Fibroblast of lung (primary cell): ENCODE results near the gene ECPAS. TPM values are rescaled to one million over a fixed set of nuclear protein-coding genes. Genes with fewer than 3 reads are reported as not detected.
"Not testable (repeated sequence)": the region's sequence is repeated elsewhere in the genome, so short reads cannot be mapped to it uniquely, and the experiment has no call there.

Experiments
- DNase-seq, 2 donors: peaks; one replicate each; pipeline versions ENCODE4 v3.0.0 to v3.0.0-alpha.2; 2010; ENCODE audit warnings: low read depth in 2 of 2
- H2AFZ ChIP-seq: 2 replicates; pipeline ENCODE4 v1.5.1; 2012; ENCODE audit warnings: low read length, control low read depth, inconsistent platforms
- H3K27ac ChIP-seq: 2 replicates; pipeline ENCODE4 v1.5.1; 2011; ENCODE audit warnings: low read length, control low read depth; ENCODE audit not compliant: insufficient read depth
- H3K27me3 ChIP-seq: 2 replicates; pipeline ENCODE4 v1.5.1; 2011; ENCODE audit warnings: mild to moderate bottlenecking, low read length; ENCODE audit not compliant: control insufficient read depth, insufficient read depth
- H3K36me3 ChIP-seq: 2 replicates; pipeline ENCODE4 v1.5.1; 2011; ENCODE audit warnings: low read length; ENCODE audit not compliant: control insufficient read depth, insufficient read depth
- H3K4me1 ChIP-seq: 2 replicates; pipeline ENCODE4 v1.5.1; 2011; ENCODE audit warnings: low read length; ENCODE audit not compliant: control insufficient read depth, insufficient read depth; ENCODE audit errors: extremely low read depth
- H3K4me2 ChIP-seq: 2 replicates; pipeline ENCODE4 v1.5.1; 2011; ENCODE audit warnings: low read length, control low read depth; ENCODE audit not compliant: insufficient read depth; ENCODE audit errors: extremely low read depth
- H3K4me3 ChIP-seq, 4 experiments: fragments of 200-600 bp in 1 of 4; sonication (generic) in 1 of 4; replicated peaks in 1 of 4; 2 replicates each; pipeline ENCODE4 v1.5.1; 2011 to 2016; ENCODE audit warnings: low read length in 4 of 4, low read depth in 3 of 4, mild to moderate bottlenecking in 3 of 4, control low read depth in 2 of 4, inconsistent platforms in 1 of 4, mixed read lengths in 1 of 4; ENCODE audit not compliant: insufficient read depth in 1 of 4; ENCODE audit errors: control extremely low read depth in 1 of 4
- H3K79me2 ChIP-seq: 2 replicates; pipeline ENCODE4 v1.5.1; 2012; ENCODE audit warnings: mild to moderate bottlenecking, low read length, inconsistent platforms; ENCODE audit not compliant: control insufficient read depth, insufficient read depth
- H3K9ac ChIP-seq: 2 replicates; pipeline ENCODE4 v1.5.1; 2011; ENCODE audit warnings: mild to moderate bottlenecking, low read length, control low read depth; ENCODE audit not compliant: insufficient read depth
- H3K9me3 ChIP-seq: 2 replicates; pipeline ENCODE4 v1.5.1; 2012; ENCODE audit warnings: low read depth, low read length; ENCODE audit not compliant: control insufficient read depth, insufficient read depth
- H4K20me1 ChIP-seq: 2 replicates; pipeline ENCODE4 v1.5.1; 2011; ENCODE audit warnings: low read length; ENCODE audit not compliant: control insufficient read depth, insufficient read depth; ENCODE audit errors: extremely low read depth
- EZH2 ChIP-seq: IDR thresholded peaks from 2 replicates; pipeline ENCODE4 v1.5.1; 2012; ENCODE audit warnings: low read length, control low read depth, mild to moderate bottlenecking; ENCODE audit errors: missing control alignments
- polyA plus RNA-seq, 2 donors: library from polyadenylated mRNA; depleted of rRNA in 1 of 2; stranded (reverse) in 1 of 2; unstranded in 1 of 2; fragments of >200 nt; gene quantifications; 2 replicates each; pipeline ENCODE4 v1.2.1, GENCODE V29; 2011 to 2012; ENCODE audit warnings: missing spikeins in 1 of 2
- total RNA-seq: library from RNA; depleted of rRNA; stranded (reverse); fragments of >200 nt; gene quantifications from 2 replicates; pipeline ENCODE4 v1.2.1, GENCODE V29; 2014
- TF ChIP-seq, protein P1 (sequence below), 2 donors: IDR thresholded peaks in 1 of 2; conservative IDR thresholded peaks in 1 of 2; 1 replicate in 1 of 2; 2 replicates in 1 of 2; pipeline ENCODE4 v1.5.1; 2011 to 2012; ENCODE audit warnings: low read length in 2 of 2, control low read depth in 1 of 2, inconsistent platforms in 1 of 2, low read depth in 1 of 2, mild to moderate bottlenecking in 1 of 2

ECPAS gene
- total and polyA plus RNA-seq, 2 donors (not counting 1 experiment from before 2014, with no cell fraction given): 42.9 to 140 TPM

DNA sequence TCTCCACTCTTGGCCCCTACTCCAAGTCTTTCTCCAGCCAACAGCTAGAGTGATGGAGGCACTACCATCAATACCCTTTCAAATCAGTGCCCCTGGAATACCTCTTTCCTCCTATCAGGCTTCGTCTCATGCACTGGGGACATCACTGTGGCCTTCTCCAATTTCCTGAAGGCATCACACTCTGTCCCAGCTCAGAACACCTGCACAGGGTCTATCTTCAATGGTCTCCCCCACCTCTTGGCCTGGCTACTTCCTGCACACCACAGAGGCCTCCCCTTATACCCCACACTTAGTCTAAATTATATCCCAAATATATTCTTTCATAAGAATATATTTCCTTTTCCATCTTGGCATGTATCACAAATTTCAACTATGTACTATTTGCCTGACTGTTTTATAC is 34.5 kb downstream of the ECPAS start:
- Histone ChIP-seq H3K27ac (no peak overlapping the region), H3K9me3 (no peaks in the 10 kb centered on the region), H3K4me2 (no peak overlapping the region), H3K4me3 (no peak overlapping the region), H4K20me1 (no peaks in the 10 kb centered on the region), H3K36me3 (peaks cover 2% of the 10 kb centered on the region), H3K79me2 (peaks cover 27% of the 10 kb centered on the region), H3K9ac (no peak overlapping the region), H2AFZ (no peak overlapping the region), H3K27me3 (no peaks in the 10 kb centered on the region), H3K4me1 (no peaks in the 10 kb centered on the region)
- no peak for DNase-seq
- no peak for TF ChIP-seq EZH2
- TF ChIP-seq, protein P1, sequence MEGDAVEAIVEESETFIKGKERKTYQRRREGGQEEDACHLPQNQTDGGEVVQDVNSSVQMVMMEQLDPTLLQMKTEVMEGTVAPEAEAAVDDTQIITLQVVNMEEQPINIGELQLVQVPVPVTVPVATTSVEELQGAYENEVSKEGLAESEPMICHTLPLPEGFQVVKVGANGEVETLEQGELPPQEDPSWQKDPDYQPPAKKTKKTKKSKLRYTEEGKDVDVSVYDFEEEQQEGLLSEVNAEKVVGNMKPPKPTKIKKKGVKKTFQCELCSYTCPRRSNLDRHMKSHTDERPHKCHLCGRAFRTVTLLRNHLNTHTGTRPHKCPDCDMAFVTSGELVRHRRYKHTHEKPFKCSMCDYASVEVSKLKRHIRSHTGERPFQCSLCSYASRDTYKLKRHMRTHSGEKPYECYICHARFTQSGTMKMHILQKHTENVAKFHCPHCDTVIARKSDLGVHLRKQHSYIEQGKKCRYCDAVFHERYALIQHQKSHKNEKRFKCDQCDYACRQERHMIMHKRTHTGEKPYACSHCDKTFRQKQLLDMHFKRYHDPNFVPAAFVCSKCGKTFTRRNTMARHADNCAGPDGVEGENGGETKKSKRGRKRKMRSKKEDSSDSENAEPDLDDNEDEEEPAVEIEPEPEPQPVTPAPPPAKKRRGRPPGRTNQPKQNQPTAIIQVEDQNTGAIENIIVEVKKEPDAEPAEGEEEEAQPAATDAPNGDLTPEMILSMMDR (conservative IDR thresholded peaks at IDR 0.05 in 1 of 2, IDR thresholded peaks at IDR 0.05 in 1 of 2; ENCODE audit: low read depth in 1 of 2, low read length in 2 of 2): no peak

DNA sequence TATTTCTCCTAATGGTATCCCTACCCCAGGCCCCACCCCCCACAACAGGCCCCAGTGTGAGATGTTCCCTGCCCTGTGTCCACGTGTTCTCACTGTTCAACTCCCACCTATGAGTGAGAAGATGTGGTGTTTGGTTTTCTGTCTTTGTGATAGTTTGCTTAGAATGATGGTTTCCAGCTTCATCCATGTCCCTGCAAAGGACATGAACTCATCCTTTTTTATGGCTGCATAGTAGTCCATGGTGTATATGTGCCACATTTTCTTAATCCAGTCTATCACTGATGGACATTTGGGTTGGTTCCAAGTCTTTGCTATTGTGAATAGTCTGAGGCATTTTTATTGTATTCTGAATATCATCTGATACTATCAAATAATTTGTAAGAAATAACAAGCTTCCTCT is 38.4 kb downstream of the ECPAS start:
- not testable (repeated sequence) for H3K4me1 ChIP-seq, H3K79me2 ChIP-seq, H3K36me3 ChIP-seq, H3K27ac ChIP-seq, H3K9ac ChIP-seq, H2AFZ ChIP-seq, H3K27me3 ChIP-seq, DNase-seq, H4K20me1 ChIP-seq, H3K4me2 ChIP-seq, H3K9me3 ChIP-seq, H3K4me3 ChIP-seq

DNA sequence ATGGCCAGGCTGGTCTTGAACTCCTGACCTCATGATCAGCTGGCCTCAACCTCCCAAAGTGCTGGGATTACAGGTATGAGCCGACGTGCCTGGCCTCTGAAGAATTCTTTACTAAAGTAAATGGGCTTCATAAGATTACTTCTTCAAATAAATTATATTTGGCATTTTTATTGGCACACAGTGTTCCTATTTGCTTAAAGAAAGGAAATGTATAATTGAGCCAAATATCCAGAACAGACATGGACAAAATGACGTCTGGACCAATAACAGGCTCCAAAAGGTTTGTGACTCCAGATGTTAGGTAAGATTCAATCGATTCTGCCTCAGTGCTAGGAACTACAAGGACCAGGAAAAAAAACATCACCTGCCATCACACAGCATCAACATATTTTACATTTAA is 40.7 kb downstream of the ECPAS start:
- H3K27me3 ChIP-seq: no peaks in the 10 kb centered on the region
- H3K36me3 ChIP-seq: peaks cover 2% of the 10 kb centered on the region
- H3K27ac ChIP-seq: no peak overlapping the region
- no peaks in the 10 kb centered on the region for H3K4me1 ChIP-seq
- H3K4me2 ChIP-seq: no peak overlapping the region
- no peak for TF ChIP-seq EZH2
- TF ChIP-seq, protein P1 (conservative IDR thresholded peaks at IDR 0.05 in 1 of 2, IDR thresholded peaks at IDR 0.05 in 1 of 2; ENCODE audit: low read depth in 1 of 2, low read length in 2 of 2): no peak
- no peak for DNase-seq
- no peak overlapping the region for H3K4me3 ChIP-seq
- no peaks in the 10 kb centered on the region for H4K20me1 ChIP-seq
- H3K79me2 ChIP-seq: no peaks in the 10 kb centered on the region
- H2AFZ ChIP-seq: no peak overlapping the region
- no peak overlapping the region for H3K9ac ChIP-seq
- H3K9me3 ChIP-seq: no peaks in the 10 kb centered on the region
